HG03159 (cell line): ENCODE results near the gene EZR.
"Not testable (repeated sequence)": the region's sequence is repeated elsewhere in the genome, so short reads cannot be mapped to it uniquely, and the experiment has no call there.

Experiments used
- ATAC-seq: cut with Tn5 transposase; IDR thresholded peaks from one replicate; pipeline ENCODE4 v1.9.1; 2021; ENCODE audit warnings: mild to moderate bottlenecking, moderate library complexity; ENCODE audit not compliant: unreplicated experiment

EZR gene

DNA sequence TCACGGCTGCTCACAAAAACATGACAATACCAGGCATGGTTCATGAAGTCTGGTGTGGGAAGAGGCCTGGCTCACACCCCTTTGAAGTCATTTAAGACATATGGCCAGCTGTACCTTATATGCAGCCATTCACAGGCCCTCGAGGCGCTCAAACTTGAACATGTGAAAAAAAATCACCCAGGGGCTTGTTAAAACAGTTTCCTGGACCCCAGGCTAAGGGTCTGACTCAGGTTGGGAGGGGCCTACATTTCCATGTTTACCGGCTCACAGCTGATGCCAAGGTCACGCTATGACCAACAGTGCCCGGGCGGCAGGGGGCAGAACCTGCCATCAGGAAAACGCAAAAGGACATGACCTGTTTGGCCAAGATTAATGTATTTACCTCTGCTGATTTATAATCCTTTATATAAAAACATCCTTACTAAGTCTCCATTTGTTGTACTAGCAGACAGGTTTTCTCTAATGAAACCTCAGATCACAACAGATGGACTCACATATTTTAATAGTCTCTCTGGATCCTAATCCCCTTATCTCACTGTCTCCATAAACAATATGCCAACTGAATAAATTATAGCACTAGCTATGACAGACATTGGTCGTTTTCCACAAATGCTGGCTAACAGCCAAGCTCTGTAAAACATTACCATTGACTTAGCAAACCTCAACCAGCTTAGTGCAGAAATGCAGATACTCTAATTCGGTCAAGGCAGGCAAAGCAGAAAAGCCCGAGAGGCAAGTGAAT is 19.9 kb downstream of the EZR start:
- no peak for ATAC-seq

DNA sequence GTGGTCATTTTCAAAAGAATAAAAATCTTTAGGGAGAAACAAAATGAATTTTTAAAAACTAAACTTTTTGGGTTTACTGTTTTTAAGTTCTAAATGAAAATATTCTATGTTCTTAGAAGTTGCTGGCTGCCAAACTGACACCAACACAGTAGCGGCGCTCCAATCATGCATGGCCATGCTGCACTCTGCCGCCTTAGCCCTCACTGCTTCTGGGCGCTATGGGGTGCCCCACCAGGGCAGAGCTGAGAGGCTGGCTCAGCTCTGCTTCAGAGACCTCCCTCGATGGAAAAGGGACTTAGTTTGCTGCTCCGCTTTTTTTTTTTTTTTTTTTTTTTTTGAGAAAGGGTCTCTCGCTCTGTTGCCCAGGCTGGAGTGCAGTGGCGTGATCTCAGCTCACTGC is 20.9 kb downstream of the EZR start:
- no peak for ATAC-seq

DNA sequence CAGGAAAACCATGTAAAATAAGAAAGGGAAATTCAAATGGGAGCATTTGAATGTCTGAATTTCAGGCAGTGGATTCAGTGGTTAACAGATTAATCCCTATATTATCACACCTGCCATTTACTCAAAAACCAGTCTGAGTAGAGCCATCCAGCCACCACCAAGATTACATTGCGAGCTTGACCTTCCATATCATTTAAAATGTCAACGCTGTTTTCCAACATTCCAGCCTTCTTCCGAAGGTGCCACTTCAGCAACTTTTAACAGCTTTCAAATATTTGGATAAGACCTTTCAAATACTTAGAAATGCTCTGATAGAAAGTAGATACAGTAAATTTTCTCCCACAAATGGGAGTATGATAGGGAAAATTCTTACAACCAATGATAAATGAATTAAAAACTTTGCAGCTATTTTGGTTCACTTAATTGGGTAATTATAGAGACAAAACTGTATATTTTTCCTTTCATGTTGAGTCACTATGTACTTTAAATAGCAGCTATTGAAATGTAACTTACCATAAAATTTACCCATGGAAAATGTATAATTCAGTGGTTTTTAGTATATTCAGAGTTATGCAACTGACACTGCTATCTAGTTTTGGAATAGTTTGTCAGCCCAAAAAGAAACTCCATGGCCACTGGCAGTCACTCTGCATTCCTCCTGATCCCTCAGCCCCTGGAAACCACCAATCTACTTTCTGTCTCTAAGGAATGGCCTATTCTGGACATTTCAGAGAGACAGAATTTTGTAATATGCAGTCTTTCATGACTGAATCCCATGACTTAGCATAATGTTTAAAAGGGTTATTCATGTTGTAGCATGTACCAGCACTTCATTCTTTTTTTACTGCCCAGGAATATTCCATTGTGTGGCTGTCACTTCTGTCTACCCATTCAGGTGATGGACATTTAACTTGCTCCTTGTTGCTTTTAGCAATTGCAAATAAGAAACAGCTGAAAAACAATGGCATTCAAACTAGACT is 21.5 kb downstream of the EZR start:
- no peak for ATAC-seq

DNA sequence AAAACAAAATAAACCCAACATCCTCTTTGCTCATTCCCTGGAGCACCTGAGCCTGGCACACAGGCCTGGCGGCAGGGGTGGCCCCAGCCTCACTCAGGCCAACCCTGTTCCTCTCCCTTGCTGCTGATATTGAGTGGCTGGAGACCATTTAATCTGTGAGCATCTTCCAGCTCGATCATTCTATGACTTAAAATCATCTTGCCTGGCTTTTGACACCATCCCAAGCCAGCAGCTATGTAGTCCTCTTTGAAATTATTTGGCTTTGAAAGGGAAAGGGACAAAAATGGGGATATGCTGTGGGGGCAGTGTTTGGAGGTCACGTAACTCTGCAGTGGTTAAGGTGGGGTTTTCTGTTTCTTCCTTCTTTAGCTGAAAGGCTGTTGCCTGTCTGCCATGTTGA is 22.8 kb downstream of the EZR start:
- ATAC-seq: no peak

DNA sequence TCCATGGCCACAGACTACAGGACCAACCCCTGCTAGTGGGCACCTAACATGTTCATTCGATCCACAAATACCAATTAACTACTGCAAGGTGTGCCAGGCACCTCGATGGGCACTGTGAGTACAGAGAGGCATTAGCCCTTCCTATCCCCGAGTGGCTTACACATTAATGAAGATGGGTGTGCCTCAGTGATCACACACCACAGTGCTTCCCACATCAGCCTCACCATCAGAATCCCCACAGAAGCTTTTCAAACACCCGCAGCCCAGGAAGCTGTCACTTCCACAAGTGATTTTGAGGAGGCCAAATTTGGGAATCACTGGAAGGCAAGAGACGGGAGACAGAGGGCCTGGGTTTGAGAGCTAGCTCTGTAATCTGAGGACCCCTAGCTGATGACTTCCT is 23.7 kb downstream of the EZR start:
- no peak for ATAC-seq

DNA sequence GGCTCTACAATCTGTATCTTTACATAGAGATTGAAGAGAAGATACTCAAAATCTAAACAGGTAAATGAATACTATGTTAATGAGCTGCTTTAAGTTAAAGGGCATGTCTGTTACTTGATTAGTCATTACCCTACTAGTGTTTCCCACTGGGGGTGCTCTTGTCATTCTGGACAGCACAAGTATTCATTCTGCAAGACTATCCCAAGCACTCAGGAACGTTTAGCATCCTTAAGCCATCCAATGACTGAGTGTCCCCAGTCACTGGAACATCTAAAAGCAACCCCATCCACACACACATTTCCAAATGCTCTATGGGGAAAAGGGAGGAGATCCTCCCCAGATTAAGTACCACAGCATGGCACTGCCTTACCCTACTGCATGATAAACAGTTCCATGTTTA is 25.7 kb downstream of the EZR start:
- ATAC-seq: no peak

DNA sequence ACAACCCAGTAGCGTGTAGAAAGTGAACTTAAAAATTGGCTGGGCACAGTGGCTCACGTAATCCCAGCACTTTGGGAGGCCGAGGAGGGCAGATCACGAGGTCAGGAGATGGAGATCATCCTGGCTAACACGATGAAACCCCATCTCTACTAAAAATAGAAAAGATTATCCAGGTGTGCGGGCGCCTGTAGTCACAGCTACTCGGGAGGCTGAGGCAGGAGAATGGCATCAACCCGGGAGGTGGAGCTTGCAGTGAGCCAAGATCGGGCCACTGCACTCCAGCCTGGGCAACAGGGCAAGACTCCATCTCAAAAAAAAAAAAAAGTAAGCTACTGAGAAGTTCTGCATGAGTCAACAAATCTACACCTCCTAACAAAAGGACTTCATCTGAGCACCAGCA is 26.7 kb downstream of the EZR start:
- not testable (repeated sequence) for ATAC-seq

DNA sequence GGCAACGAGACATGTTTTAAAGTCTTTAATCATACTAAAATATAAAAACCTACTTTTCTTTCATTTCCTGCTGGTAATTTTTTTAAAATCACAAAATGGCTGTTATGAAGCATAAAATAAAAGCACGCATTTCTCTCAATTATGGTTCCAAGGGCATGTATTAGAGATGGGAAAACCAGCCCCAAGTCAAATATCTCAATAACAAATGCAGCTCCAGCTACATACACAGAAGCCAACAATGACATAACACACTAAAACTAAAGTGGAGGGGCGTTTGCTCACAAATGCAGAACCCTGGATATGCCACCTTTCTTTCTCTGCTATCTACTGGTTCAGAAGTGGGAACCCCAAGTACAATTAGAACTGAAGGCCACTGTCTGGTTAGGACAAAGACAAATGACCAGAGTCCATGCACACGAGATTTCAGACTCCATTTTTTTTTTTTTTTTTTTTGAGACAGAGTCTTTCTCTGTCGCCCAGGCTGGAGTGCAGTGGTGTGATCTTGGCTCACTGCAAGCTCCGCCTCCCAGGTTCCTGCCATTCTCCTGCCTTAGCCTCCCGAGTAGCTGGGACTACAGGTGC is 27.8 kb downstream of the EZR start:
- no peak for ATAC-seq

DNA sequence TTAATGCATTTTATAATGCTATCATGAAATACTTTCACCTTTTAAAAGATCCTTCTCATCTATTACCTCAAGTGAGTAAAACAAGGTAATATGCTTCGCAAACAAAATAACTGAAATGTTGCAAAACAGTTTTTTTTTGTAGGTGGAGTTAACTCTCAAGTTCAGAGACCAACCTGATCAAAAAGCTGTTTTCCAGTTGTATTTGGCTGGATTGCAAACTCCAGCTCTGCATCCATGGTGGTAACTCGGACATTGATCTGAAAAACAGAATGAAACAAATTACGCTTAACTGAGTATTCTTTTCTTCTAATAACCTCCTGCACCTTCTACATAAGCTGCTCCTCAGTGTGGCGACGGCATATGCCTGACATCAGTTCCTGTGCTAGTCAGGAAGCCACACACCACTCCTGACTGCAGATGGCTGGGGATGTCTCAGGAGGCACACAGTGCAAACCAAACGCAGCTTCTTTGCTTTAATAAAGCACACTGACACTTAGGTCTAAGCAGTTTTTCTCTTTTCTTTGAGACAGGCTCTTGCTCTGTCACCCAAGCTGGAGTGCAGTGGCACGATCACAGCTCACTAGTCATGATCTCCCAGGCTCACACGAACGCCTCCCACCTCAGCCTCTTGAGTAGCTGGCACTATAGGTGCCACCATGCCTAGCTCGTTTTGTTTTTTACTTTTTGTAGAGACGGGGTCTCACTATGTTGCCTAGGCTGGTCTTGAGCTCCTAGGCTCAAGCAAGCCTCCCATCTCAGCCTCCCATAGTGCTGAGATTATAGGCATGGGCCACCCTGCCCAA is 29.9 kb downstream of the EZR start:
- no peak for ATAC-seq

DNA sequence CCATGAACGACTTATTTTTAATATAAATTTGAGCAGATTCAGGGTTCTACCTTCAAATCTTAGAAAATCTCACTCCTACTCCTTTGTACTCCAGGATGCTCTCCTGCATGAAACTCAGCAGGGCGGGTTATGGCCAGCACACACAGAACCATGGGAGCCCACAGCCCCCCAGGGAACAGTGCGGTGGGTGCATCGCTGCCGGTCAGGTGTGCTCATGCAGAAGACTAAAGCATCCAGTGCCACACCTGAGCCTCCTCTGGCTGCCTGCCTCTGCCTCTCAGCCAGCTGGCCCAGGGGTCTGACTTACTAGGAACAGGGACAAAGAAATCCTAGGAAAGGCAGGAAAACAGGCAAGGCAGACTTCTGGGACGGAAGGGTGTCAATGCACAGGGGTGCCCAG is 31.8 kb downstream of the EZR start:
- no peak for ATAC-seq

DNA sequence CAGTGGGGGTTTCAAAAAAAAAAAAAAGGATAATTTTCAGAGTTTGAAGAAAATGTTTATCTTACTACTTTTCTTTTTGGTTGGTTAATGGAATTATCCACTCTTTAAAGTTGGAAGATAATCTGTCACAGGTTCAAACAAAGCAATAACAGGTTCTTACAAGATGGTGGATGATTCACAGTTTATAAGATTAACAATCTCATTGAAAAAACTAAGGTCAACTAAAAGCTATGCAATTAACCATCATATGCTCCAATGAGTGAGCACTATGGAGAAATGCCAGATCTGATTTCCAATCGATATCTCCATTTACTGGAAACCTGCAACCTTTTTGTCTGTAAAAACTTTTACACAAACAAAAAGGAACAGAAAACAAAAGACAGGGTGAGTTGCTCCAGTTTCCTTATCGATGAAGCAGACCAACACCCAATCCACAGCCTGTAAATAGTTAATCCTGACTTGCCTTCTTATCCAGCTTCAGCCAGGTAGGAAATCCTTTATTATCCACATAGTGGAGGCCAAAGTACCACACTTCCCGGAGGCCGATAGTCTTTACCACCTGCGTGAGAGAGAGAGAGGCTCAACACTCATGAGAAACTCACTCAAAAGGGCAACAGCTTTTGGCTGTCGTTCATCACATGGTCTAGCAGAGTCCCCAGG is 32.4 kb downstream of the EZR start:
- ATAC-seq: no peak

DNA sequence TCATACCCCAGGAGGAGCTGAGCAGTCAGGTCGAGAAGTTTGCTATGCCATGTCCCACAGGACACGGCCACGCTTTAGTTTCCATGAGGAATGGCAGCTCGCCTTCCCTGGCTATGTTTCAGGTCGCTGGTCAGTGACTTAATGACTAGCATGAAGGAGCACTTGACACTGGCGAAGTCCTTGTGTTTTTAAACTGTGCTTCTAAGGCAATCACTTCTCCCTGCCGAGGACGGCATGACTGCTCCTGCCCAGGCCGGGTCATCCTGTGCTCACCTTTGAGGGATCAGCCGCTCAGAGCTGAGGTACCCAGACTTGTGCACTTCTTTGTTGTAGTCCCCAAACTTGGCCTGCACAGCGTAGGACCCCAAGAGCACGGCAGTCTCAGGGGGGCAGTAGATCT is 34.1 kb downstream of the EZR start:
- no peak for ATAC-seq

DNA sequence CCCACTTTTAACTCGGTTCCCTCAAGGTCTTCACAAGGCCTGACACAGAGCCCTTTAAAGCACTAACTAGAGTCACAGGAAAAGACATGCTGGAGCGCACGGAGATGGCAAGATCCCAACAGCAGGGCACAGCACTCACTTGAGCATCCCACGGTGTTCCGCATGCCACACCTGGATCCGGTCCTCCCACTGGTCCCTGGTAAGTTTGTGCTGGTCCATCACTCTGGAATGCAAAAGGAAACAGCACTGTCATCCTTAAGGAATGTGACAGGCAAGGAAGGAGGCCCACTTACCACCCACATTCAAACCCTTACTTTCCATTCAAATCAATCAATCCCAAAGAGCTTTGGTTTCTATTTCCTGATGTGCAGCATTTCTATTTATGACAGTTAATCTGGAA is 34.7 kb downstream of the EZR start:
- no peak for ATAC-seq

DNA sequence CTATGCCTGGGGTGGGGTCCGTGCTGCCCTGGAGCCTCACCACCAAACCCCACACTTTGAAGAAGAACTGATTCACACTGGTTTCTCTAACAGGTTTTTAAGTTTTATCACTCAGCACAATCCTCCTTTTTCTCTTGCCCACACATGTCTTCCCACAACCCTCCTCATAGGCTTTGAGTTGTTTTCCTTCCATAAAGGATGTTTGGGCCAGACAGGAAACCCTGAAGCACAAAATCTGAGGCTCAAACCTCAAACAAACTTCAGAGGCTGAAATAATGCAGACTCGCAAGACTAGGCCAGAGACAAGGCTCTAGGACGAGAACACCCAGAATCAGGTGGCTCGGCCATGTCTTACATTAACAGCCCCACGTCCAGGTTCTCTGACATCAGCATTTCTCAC is 35.3 kb downstream of the EZR start:
- no peak for ATAC-seq

DNA sequence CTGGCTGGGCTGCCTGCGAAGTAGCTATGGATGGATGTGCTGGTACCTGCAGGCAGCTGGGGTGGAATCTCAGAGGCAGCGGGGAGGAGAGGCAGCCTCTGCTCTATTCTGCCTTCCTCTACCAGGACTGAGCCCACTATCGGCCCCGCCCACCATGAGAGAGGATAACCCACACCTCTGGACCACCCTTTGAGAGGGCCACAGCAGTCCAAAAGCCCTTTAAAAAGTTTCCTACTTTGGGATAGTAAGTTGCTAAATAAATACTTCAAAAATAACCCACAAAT is 36.1 kb downstream of the EZR start:
- ATAC-seq: no peak

DNA sequence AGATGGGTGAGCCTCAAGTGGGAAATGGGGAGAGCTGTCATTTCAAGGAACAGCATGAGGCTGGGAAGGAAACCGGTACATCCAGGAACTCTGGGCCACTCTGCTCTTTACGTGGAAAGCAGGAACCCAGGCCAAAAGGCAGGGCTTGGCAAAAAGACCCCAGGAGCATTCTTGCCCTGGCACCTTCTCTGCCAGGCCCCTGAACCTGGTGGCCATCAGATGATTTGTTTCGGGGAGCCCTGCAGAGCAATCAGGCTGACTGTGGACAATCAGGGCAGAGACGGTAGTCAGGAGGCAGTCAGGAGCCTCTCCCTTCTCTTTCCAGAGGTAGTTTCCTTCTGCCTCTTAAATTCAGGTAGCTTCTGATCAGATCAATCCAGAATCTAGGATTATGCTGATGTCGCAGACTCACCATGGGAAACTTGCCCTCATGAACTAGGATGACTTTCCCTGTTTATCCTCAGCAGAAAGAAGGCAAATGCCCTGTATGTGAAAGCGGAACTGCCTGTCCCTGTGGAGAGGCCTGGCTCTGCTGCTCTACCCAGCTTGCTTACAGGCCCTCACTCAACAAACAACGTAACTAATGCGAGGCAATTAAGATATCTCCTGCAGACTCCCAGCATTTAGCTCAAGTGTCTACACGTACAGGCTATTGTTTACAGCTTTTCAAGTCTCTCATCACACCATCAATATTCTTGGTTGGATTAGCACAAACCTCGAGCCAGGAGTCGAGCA is 36.6 kb downstream of the EZR start:
- ATAC-seq: no peak

DNA sequence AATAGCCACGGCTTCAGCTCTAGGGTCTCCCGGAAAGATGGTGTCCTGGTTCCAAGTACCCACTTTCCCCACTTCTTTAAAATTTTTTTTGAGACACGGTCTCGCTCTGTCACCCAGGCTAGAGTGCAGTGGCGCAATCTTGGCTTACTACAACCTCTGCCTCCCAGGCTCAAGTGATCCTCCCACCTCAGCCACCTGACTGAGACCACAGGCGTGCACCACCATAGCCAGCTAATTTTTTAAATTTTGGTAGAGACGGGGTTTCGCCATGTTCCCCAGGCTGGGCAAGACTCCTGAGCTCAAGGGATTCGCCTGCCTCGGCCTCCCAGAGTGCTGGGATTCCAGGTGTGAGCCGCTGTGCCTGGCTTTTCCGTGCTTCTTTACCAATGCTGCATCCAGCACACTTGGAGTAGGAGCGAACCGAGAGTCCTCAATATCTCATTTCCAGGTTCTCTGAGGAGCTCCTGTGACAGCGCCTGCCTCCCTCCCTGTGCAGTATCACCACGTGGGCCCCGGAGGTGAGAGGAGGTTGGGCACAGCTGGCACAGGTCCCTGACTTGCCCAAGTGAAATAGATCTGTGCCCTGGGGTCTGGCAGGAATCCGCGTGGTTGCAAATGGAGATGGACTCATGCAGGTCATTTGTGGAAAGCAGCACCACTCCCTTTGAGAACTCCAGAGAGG is 37.3 kb downstream of the EZR start:
- ATAC-seq: no peak

DNA sequence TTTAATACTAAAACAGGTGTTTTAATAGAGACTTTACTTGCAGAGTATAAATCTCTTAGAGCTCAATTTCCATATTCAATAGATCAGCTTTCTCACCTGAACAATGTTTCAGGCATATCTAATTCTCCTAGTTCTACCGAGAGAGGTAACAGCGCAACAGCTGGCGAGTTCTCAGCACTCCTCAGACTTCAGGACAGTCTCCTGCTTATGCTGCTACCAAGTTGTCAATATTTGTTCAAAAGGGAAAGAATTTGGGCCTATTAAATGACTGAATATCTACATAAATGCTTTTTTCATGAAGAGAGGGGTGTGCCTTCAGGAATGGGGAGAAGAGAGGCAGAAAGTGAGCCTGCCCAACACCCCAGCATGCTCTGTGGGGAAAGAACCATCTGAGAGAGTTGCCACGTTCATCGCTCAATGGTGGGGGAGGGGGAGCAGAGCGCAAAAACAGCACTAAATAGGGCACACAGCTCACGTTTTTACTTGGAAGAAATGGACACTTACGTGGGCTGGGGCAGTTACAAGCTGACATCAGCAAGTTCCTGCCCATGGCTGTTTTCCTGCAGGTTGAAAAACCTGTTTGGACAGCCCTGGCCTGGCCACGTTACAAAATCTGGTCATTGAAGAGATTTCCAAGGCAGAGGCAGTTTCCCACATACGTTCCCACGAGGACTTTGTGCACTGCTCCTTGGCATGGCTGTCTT is 38.0 kb downstream of the EZR start:
- ATAC-seq: no peak
